WTC11 (cell line): Measurements from ENCODE around the gene SLTM. TPM values are rescaled to one million over a fixed set of nuclear protein-coding genes. Genes with fewer than 3 reads are reported as not detected.

Experiments used
- ATAC-seq: fragments of 200-7000 bp; cut with Tn5 transposase; 2 replicates; pipeline ENCODE4 v1.10.0; 2021; ENCODE audit warnings: mild to moderate bottlenecking, moderate library complexity
- CTCF ChIA-PET: fragments of 300-600 bp; sonication (Branson Sonifier 250); formaldehyde crosslinking; loops from one replicate; lab custom pipeline; 2021; ENCODE audit warnings: antibody characterized with exemption; lab: Charles Lee
- POLR2A ChIA-PET: fragments of 350-600 bp; sonication (Branson Sonifier 250); formaldehyde crosslinking; loops from one replicate; lab custom pipeline; 2021; ENCODE audit warnings: antibody characterized with exemption; lab: Charles Lee
- DNase-seq: peaks from one replicate; pipeline ENCODE4 v3.0.0; 2021; ENCODE audit warnings: low spot score
- H3K27ac Mint-ChIP-seq: 2 replicates; pipeline ENCODE4 v1.8.0; 2021; ENCODE audit warnings: mixed read lengths
- H3K27me3 Mint-ChIP-seq: 2 replicates; pipeline ENCODE4 v1.8.0; 2021; ENCODE audit warnings: low read depth, mild to moderate bottlenecking, moderate library complexity, mixed read lengths
- H3K36me3 Mint-ChIP-seq: 2 replicates; pipeline ENCODE4 v1.8.0; 2021; ENCODE audit warnings: mixed read lengths
- H3K4me1 Mint-ChIP-seq: 2 replicates; pipeline ENCODE4 v1.8.0; 2022; ENCODE audit warnings: mixed read lengths
- H3K4me3 Mint-ChIP-seq: 2 replicates; pipeline ENCODE4 v1.8.0; 2021; ENCODE audit warnings: mild to moderate bottlenecking, moderate library complexity, mixed read lengths
- H3K9me3 Mint-ChIP-seq: 2 replicates; pipeline ENCODE4 v1.8.0; 2021; ENCODE audit warnings: mixed read lengths
- ATF6 ChIP-seq: sonication (generic); formaldehyde crosslinking; IDR thresholded peaks from 2 replicates; pipeline ENCODE4 v1.8.1; 2023; ENCODE audit warnings: mild to moderate bottlenecking, missing genetic modification reagents
- FOXP1 ChIP-seq: sonication (generic); formaldehyde crosslinking; IDR thresholded peaks from 2 replicates; pipeline ENCODE4 v1.8.0; 2022; ENCODE audit warnings: missing genetic modification reagents, mild to moderate bottlenecking, moderate library complexity, borderline replicate concordance
- GABPB1 ChIP-seq: sonication (generic); formaldehyde crosslinking; IDR thresholded peaks from 2 replicates; pipeline ENCODE4 v1.8.1; 2023; ENCODE audit warnings: mild to moderate bottlenecking, missing genetic modification reagents
- JUN ChIP-seq: sonication (generic); formaldehyde crosslinking; IDR thresholded peaks from 2 replicates; pipeline ENCODE4 v1.8.0; 2023; ENCODE audit warnings: mild to moderate bottlenecking, missing genetic modification reagents
- NR1H2 ChIP-seq: sonication (generic); formaldehyde crosslinking; IDR thresholded peaks from 2 replicates; pipeline ENCODE4 v1.9.0; 2021; ENCODE audit warnings: mild to moderate bottlenecking, moderate library complexity, missing genetic modification reagents
- SP1 ChIP-seq: sonication (generic); formaldehyde crosslinking; conservative IDR thresholded peaks from 2 replicates; pipeline ENCODE4 v1.8.1; 2022; ENCODE audit warnings: missing genetic modification reagents
- USF1 ChIP-seq: sonication (generic); formaldehyde crosslinking; IDR thresholded peaks from 2 replicates; pipeline ENCODE4 v1.8.0; 2022; ENCODE audit warnings: mild to moderate bottlenecking, missing genetic modification reagents
- ZNF263 ChIP-seq: sonication (generic); formaldehyde crosslinking; IDR thresholded peaks from 2 replicates; pipeline ENCODE4 v1.8.1; 2022; ENCODE audit warnings: low read depth, mild to moderate bottlenecking, moderate library complexity, missing genetic modification reagents
- ZNF425 ChIP-seq: fragments of 250-450 bp; sonication (Bioruptor Pico); conservative IDR thresholded peaks from 2 replicates; pipeline ENCODE4 v1.9.0; 2021; ENCODE audit warnings: mild to moderate bottlenecking
- ZNF671 ChIP-seq: fragments of 250-450 bp; sonication (Bioruptor Pico); IDR thresholded peaks from 2 replicates; pipeline ENCODE4 v1.8.0; 2021; ENCODE audit warnings: mild to moderate bottlenecking
- total RNA-seq: library from RNA; stranded (reverse); gene quantifications from 3 replicates; pipeline ENCODE4 v1.2.3, GENCODE V29; 2021
- TF ChIP-seq, protein P1 (sequence below): fragments of 250-450 bp; sonication (Bioruptor Pico); IDR thresholded peaks from 2 replicates; pipeline ENCODE4 v1.9.0; 2021; ENCODE audit warnings: mild to moderate bottlenecking
- TF ChIP-seq, protein P2 (sequence below): fragments of 250-450 bp; sonication (Bioruptor Pico); IDR thresholded peaks from 2 replicates; pipeline ENCODE4 v1.9.0; 2021; ENCODE audit warnings: moderate library complexity, mild to moderate bottlenecking, inconsistent platforms, borderline replicate concordance
- TF ChIP-seq, protein P3 (sequence below): sonication (generic); formaldehyde crosslinking; IDR thresholded peaks from 2 replicates; pipeline ENCODE4 v1.8.1; 2023; ENCODE audit warnings: mild to moderate bottlenecking, missing genetic modification reagents, borderline replicate concordance
- TF ChIP-seq, protein P4 (sequence below): sonication (generic); formaldehyde crosslinking; IDR thresholded peaks from 2 replicates; pipeline ENCODE4 v1.8.1; 2022; ENCODE audit warnings: missing genetic modification reagents, borderline replicate concordance

SLTM gene
- total RNA-seq, 1 experiment from 2014 or later = 126 TPM

GRCh38 chr15:58876306-58877106 lies 57.0 kb downstream of the SLTM start (continued):
- TF ChIP-seq, protein P1, sequence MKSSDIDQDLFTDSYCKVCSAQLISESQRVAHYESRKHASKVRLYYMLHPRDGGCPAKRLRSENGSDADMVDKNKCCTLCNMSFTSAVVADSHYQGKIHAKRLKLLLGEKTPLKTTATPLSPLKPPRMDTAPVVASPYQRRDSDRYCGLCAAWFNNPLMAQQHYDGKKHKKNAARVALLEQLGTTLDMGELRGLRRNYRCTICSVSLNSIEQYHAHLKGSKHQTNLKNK (CRISPR knock-in tag) = no peak
- TF ChIP-seq USF1 (CRISPR knock-in tag) (no peak), NR1H2 (CRISPR knock-in tag) (no peak), JUN (CRISPR knock-in tag) (no peak), ZNF425 (no peak), ZNF671 (CRISPR knock-in tag) (no peak), GABPB1 (CRISPR knock-in tag) (no peak)
- TF ChIP-seq, protein P2, sequence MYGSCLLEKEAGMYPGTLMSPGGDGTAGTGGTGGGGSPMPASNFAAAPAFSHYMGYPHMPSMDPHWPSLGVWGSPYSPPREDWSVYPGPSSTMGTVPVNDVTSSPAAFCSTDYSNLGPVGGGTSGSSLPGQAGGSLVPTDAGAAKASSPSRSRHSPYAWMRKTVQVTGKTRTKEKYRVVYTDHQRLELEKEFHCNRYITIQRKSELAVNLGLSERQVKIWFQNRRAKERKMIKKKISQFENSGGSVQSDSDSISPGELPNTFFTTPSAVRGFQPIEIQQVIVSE = no peak
- TF ChIP-seq, protein P3, sequence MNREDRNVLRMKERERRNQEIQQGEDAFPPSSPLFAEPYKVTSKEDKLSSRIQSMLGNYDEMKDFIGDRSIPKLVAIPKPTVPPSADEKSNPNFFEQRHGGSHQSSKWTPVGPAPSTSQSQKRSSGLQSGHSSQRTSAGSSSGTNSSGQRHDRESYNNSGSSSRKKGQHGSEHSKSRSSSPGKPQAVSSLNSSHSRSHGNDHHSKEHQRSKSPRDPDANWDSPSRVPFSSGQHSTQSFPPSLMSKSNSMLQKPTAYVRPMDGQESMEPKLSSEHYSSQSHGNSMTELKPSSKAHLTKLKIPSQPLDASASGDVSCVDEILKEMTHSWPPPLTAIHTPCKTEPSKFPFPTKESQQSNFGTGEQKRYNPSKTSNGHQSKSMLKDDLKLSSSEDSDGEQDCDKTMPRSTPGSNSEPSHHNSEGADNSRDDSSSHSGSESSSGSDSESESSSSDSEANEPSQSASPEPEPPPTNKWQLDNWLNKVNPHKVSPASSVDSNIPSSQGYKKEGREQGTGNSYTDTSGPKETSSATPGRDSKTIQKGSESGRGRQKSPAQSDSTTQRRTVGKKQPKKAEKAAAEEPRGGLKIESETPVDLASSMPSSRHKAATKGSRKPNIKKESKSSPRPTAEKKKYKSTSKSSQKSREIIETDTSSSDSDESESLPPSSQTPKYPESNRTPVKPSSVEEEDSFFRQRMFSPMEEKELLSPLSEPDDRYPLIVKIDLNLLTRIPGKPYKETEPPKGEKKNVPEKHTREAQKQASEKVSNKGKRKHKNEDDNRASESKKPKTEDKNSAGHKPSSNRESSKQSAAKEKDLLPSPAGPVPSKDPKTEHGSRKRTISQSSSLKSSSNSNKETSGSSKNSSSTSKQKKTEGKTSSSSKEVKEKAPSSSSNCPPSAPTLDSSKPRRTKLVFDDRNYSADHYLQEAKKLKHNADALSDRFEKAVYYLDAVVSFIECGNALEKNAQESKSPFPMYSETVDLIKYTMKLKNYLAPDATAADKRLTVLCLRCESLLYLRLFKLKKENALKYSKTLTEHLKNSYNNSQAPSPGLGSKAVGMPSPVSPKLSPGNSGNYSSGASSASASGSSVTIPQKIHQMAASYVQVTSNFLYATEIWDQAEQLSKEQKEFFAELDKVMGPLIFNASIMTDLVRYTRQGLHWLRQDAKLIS (CRISPR knock-in tag) = no peak
- TF ChIP-seq, protein P4, sequence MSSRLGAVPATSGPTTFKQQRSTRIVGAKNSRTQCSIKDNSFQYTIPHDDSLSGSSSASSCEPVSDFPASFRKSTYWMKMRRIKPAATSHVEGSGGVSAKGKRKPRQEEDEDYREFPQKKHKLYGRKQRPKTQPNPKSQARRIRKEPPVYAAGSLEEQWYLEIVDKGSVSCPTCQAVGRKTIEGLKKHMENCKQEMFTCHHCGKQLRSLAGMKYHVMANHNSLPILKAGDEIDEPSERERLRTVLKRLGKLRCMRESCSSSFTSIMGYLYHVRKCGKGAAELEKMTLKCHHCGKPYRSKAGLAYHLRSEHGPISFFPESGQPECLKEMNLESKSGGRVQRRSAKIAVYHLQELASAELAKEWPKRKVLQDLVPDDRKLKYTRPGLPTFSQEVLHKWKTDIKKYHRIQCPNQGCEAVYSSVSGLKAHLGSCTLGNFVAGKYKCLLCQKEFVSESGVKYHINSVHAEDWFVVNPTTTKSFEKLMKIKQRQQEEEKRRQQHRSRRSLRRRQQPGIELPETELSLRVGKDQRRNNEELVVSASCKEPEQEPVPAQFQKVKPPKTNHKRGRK = no peak

DNA sequence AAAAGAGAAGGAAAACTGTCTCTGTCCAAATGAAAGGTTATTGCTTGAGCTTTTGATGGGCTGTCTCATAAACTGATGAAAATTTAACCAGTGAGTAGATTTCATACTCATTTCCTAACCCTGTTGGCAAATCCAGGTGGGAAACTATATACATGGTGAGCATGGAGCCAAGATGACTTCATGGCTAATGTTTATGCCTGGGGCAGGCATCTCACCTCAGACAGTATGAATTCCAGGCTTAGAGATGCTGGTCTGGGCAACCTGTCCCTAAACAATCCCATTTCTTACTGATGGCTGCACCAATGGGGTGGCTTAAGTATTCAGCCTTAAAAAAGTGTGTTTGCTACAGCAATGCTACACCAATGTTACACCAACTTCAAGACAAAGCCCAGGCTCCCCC lies 58.1 kb downstream of the SLTM start:
- no peak for TF ChIP-seq SP1 (CRISPR knock-in tag)
- TF ChIP-seq GABPB1 (CRISPR knock-in tag) = no peak
- TF ChIP-seq ATF6 (CRISPR knock-in tag) = no peak
- TF ChIP-seq ZNF263 = no peak
- TF ChIP-seq FOXP1 (CRISPR knock-in tag) = no peak
- H3K27ac Mint-ChIP-seq = no peak overlapping the region
- no peaks in the 10 kb centered on the region for H3K27me3 Mint-ChIP-seq
- no peaks in the 10 kb centered on the region for H3K9me3 Mint-ChIP-seq
- DNase-seq (no peak), ATAC-seq (no peak; the same call in 1 of the 2 replicates)
- peaks cover 31% of the 10 kb centered on the region for H3K36me3 Mint-ChIP-seq
- no peaks in the 10 kb centered on the region for H3K4me1 Mint-ChIP-seq
- ChIA-PET POLR2A (no interaction called here), CTCF (interaction anchor here (0.6 to 1.2 kb wide), 4 partner anchors 9 to 1132 kb away, joined by 3 to 4 read pairs (median 3); no protein-coding TSS in a partner anchor)
- no peak overlapping the region for H3K4me3 Mint-ChIP-seq
